IPS-NIHi7 (cell line): ENCODE measurements around the gene HAUS2.
"Not testable (repeated sequence)": the region's sequence is repeated elsewhere in the genome, so short reads cannot be mapped to it uniquely, and the experiment has no call there.

ENCODE experiments used
- DNase-seq: peaks from one replicate; pipeline ENCODE4 v3.0.0; 2012; ENCODE audit warnings: mixed read lengths; ENCODE audit errors: extremely low spot score

The HAUS2 gene

GRCh38 chr15:42576040-42576594, 27.5 kb downstream of the HAUS2 start:
- no peak for DNase-seq

DNA sequence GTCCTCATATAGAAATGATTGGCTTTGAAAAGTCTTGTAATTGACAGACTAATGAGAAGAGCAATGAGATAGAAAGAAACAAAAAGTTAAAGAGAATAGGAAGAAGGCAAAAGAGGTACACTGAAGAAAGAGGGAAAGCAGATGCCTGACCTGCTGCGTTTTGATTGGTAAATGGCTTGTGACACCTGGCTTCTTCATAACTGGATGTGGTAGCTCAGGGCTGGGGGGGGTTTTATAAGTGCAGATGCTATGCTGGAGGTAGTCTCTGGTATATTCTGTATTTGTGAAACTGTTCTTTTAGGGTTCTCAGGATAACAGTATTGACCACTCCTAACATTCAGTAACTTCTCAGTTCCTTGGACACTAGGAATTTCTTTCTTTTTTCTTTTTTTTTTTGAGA, 28.1 kb downstream of the HAUS2 start:
- no peak for DNase-seq

- no peak for DNase-seq
These were observed 28.9 kb downstream of the HAUS2 start for GRCh38 chr15:42577514-42578031.

DNA sequence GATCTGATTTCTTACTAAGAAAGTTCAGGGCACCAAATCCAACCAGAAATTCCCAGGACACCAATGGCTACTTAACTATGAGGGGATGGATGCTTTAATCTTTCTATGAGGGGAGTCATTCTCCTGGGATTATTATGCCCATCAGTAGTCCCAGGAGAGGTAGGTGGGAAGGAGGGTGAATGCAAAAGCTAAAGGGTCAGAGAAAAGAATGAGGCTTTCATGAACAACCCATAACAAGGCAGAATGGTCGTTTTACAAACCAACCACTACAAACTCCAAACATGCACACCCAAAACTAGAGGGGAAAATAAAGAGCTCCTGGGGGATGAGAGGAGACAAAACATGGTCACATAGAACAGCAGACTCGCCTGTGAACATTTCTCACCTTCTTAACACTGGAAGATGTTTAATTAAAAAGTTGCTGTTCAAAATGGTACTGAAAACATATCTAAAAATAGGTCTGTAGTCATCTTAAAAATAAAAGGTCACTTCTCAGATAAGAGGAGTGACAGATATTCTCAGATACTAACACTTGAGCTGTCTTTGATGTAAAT, 30.4 kb downstream of the HAUS2 start:
- DNase-seq, result no peak

- peak; percentile 88 for DNase-seq
These were observed 32.7 kb downstream of the HAUS2 start for GRCh38 chr15:42581272-42581730.

- DNase-seq, result no peak
These were observed 34.1 kb downstream of the HAUS2 start for GRCh38 chr15:42582569-42583375.

DNA sequence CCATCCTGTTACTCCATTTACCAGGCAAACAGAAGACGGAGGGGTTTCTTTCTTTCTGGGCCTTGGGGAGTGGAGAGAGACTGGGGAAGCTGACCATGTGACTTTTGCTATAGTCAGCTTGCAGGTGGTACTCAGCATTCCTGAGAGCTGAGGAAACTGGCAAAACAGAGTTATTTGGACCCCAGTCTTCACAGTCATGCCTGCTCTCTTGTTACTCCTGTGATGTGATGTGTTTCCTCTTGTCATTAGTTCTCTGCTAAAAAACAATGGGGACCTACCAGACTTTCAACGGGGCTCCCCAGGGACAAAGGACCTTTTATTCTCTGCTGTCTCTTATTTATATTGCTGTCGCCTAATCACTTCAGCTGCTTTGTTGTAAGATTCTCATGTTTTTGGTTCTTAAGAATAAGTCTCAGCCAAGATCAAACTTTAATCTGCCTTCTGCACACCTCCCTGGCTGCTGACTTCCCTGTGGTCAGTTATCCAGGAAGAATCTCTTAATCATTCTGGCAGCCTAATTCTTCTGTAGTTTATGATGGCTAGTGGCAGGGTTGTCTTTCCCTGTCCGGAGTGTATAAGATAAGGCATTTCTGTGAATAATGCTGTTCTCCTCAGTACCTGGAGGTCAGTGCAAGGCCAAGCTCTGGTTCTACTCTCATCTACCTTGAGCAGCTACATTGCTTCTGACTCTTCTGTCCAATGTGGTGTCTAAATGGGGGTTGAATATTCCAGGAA, 35.6 kb downstream of the HAUS2 start:
- DNase-seq, result peak; percentile 41

- no peak for DNase-seq
These were observed 42.1 kb downstream of the HAUS2 start for GRCh38 chr15:42590619-42591237.

DNA sequence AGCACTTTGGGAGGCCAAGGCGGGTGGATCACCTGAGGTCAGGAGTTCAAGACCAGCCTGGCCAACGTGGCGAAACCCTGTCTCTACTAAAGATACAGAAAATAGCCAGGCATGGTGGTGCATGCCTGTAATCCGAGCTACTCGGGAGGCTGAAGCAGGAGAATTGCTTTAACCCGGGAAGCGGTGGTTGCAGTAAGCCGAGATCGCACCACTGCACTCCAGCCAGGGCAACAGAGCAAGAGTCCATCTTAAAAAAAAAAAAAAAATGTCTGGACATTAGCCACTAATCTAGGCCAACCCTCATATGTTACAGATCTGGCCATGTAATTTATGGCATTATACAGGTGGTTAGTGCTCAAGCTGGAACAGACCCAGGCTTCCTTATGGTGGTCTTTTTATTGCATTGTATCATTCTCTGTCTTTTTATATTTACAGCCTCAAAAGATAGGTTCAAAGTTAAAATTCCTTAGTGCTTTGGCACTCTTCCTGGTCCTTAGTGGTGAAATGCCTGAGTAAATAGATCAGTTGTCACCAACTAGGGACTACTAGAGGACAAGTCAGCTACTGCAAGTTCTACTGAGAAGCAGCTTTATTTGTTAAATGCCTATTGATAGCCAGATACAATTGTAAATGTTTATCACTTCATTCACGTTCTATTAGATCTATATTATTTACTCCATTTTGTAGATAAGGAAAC, 42.7 kb downstream of the HAUS2 start:
- DNase-seq, result peak; percentile 36

- DNase-seq, result no peak
These were observed 44.1 kb downstream of the HAUS2 start for GRCh38 chr15:42592716-42593115.

GRCh38 chr15:42593143-42593542, 44.5 kb downstream of the HAUS2 start:
- DNase-seq, result no peak

- no peak for DNase-seq
These were observed 45.5 kb downstream of the HAUS2 start for GRCh38 chr15:42594095-42594494.

- no peak for DNase-seq
These were observed 47.1 kb downstream of the HAUS2 start for GRCh38 chr15:42595626-42596240.

DNA sequence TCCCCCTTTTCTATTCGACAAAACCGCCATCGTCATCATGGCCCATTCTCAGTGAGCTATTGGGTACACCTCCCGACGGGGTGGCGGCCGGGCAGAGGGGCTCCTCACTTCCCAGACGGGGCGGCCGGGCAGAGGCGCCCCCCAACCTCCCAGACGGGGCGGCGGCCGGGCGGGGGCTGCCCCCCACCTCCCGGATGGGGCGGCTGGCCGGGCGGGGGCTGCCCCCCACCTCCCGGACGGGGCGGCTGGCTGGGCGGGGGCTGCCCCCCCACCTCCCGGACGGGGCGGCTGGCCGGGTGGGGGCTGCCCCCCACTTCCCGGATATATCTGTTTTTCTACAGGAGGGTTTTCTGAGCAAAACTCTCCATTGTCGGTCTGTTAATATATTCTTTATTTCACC, 52.7 kb downstream of the HAUS2 start:
- not testable (repeated sequence) for DNase-seq

DNA sequence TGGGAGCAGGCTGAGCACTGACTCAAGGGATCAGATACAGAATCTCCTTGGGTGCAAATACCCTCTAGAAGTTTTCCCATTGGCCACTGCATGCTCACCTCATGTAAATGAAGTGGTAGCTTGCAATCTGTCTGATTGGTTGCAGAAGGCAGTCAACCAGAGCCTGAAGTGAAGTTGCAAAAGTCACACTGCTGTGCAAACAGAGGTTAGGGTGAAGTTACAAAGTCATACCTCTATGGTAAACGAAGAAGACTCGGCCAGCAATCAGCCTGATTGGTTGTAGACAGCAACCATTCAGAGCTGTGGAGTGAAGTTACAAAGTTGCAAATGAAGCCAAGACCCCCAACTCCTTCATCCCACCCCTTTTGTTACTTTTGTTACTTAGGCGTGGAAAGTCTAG, 53.9 kb downstream of the HAUS2 start:
- no peak for DNase-seq

DNA sequence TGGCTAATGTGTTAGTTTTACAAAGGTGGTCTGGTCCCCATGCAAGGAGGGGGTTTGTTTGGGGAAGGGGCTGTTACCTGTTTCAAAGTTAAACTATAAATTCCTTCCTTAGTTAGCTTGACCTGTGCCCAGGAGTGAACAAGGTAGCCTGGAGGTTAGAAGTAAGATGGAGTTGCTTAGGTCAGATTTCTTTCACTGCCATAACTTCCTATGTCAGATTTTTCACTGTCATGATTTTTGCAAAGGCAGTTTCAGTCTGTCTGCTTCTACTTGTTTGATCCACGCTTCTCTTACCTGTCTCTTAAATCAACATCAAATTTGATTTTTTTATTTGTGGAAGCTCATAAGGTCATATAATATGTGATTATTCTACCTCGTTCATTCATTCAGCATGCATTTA, 55.3 kb downstream of the HAUS2 start:
- no peak for DNase-seq

GRCh38 chr15:42604894-42605744, 56.5 kb downstream of the HAUS2 start:
- no peak for DNase-seq

DNA sequence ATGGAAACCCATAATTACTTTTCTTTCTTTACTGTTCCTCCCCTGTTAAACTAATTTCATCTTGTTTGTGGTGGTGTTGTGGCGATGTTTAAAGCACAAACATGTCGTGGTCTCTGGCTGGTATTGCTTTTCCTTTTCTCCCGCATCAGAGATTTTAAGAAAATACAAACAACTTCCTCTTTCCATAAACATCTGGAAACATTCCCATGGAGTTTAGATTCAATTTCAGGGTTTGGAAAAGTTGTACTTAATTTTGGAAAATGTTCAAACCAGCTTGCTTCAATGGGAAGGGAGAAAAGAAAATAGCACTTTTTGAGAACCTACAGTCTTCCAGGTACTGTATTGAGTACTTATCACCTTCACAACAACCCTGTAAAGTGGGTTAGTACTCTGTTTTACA, 57.2 kb downstream of the HAUS2 start:
- no peak for DNase-seq

DNA sequence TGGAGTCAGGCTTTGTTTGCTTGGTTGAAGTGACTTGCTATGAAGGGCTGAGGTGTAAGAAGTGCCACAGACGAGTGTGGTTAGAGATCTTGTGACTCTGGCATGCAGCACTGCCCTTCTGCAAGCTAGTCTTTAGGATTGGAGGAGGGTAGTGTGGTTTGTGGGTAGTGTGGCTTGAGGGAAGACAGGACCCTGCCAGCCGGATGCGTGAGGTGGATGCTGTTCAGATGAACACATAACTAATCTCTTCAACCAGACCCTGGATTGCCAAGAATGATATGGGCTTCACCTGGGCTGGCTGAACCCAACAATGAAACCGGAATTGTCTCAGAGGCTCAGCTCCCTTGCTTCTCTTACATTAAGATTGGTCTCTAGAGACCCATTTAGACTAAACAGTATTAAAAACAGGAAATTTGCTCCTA, 59.5 kb downstream of the HAUS2 start:
- no peak for DNase-seq
